Measurements from ENCODE around the gene ALDOC.

Gene ALDOC

GRCh38 chr17:28569446-28569845 lies 7.2 kb downstream of the ALDOC start:
- Histone ChIP-seq H3K4me3 (no peak overlapping the region), H3K27ac (no peak overlapping the region)
- DNase-seq (ENCODE audit: low spot score), result no peak
- TF ChIP-seq, protein P1, sequence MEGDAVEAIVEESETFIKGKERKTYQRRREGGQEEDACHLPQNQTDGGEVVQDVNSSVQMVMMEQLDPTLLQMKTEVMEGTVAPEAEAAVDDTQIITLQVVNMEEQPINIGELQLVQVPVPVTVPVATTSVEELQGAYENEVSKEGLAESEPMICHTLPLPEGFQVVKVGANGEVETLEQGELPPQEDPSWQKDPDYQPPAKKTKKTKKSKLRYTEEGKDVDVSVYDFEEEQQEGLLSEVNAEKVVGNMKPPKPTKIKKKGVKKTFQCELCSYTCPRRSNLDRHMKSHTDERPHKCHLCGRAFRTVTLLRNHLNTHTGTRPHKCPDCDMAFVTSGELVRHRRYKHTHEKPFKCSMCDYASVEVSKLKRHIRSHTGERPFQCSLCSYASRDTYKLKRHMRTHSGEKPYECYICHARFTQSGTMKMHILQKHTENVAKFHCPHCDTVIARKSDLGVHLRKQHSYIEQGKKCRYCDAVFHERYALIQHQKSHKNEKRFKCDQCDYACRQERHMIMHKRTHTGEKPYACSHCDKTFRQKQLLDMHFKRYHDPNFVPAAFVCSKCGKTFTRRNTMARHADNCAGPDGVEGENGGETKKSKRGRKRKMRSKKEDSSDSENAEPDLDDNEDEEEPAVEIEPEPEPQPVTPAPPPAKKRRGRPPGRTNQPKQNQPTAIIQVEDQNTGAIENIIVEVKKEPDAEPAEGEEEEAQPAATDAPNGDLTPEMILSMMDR (IDR thresholded peaks at IDR 0.05), result no peak

GRCh38 chr17:28567604-28568003 lies 9.1 kb downstream of the ALDOC start:
- TF ChIP-seq, protein P1 (IDR thresholded peaks at IDR 0.05), result no peak
- no peak for DNase-seq (ENCODE audit: low spot score)

GRCh38 chr17:28563475-28563874 lies 13.2 kb downstream of the ALDOC start:
- TF ChIP-seq, protein P1 (IDR thresholded peaks at IDR 0.05), result no peak
- Histone ChIP-seq H3K27ac (no peak overlapping the region), H3K4me3 (no peak overlapping the region)
- DNase-seq (ENCODE audit: low spot score), result no peak

More at GRCh38 chr17:28567604-28568003, 9.1 kb downstream of the ALDOC start:
- H3K4me3 ChIP-seq, result no peak overlapping the region
- H3K27ac ChIP-seq, result no peak overlapping the region

- TF ChIP-seq, protein P1 (IDR thresholded peaks at IDR 0.05), result no peak
Measured at GRCh38 chr17:28555022-28555421, 21.7 kb downstream of the ALDOC start.

GRCh38 chr17:28554565-28554964 lies 22.1 kb downstream of the ALDOC start:
- no peak for DNase-seq (ENCODE audit: low spot score)
- Histone ChIP-seq H3K4me3 (no peak overlapping the region), H3K27ac (no peak overlapping the region)
- TF ChIP-seq, protein P1 (IDR thresholded peaks at IDR 0.05), result no peak

More at GRCh38 chr17:28555022-28555421, 21.7 kb downstream of the ALDOC start:
- H3K4me3 ChIP-seq, result no peak overlapping the region
- no peak for DNase-seq (ENCODE audit: low spot score)
- H3K27ac ChIP-seq, result no peak overlapping the region

DNA sequence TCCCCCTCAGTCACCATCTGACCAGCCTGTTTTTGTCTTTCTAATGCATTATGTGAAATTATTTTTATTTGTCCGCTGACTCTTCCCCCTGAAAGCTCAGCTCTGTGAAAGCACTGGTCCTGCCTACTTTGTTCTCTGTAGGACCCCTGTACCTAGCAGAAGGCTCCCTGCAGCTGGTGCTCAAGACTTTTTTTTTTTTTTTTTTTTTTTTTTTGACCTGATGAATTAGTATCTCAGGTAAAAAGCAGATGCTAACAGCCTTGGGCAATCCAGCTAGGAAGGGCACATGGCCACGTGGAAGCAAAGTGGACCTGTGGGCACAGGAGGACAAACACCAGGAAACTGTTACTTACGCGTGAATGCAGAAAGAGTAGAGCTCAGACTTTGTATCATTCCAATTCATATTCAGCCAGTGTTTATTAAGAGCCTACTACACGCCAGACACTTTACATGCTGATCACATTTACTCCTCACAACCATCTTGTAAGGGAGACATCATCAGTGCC lies 23.6 kb downstream of the ALDOC start:
- H3K4me3 ChIP-seq, result peak overlapping the region; percentile 86
- DNase-seq (ENCODE audit: low spot score), result no peak
- H3K27ac ChIP-seq, result peak overlapping the region in 1 of 2 donors; percentile 74
- TF ChIP-seq, protein P1 (IDR thresholded peaks at IDR 0.05), result no peak

- Histone ChIP-seq H3K4me3 (peak within 1 kb of the TSS; percentile 86), H3K27ac (peak within 1 kb of the TSS; percentile 74 to 78)
- DNase-seq (ENCODE audit: low spot score), result no peak
- TF ChIP-seq, protein P1 (IDR thresholded peaks at IDR 0.05), result no peak
Measured at GRCh38 chr17:28552176-28552999, 24.3 kb downstream of the ALDOC start, which contains the start of gene UNC119. Gene UNC119, minus strand, starts transcription at chr17:28552624. Its CDS starts 67 bp downstream, at chr17:28552557.

All from coronary artery (tissue), 2 donors.